Measurements from ENCODE around the gene CCL7.
A peak's percentile ranks its signal among the peaks of the same experiment; 100 is the strongest.

The CCL7 gene

DNA sequence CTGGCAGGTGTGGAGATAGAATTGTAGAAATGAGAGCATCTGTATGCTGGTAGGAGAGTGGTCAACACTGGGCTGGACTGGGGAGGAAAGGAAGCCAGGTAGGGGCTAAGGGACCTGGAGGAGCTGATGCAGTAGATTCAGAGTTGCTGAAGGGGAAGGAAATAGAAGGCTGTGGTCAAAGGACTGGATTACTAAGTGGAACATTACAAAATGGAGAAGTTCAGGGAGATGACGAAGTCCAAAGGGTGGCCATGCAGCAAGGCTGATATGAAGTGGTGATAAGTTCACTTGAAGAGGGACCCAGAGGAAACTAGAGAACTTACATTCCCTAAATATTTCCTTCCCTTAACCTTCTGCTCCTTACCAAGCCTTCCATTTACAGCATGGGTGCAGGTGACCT lies 23.6 kb upstream of the CCL7 start:
- no peak for DNase-seq (ENCODE audit: low read depth, low spot score)
- no peak overlapping the region for H3K27ac ChIP-seq

DNA sequence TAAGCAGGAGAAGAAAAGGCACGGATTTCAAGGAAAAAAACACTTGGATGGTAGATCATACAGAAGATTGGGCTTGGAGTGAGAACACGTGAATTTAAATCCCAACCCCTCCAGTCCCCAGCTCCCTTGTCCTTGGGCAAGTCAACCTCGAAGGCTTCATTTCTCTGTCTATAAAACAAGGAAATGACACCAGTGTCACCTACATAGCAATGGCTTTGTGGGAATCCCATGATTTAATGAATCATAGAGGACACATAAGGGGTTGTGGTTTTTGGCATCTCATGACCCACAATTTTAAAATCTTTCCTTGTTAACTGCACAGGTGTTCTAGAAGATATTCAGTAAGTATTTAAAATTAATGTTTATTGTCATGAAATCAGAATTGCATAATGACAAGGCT lies 23.1 kb upstream of the CCL7 start:
- DNase-seq (ENCODE audit: low read depth, low spot score), result no peak

DNA sequence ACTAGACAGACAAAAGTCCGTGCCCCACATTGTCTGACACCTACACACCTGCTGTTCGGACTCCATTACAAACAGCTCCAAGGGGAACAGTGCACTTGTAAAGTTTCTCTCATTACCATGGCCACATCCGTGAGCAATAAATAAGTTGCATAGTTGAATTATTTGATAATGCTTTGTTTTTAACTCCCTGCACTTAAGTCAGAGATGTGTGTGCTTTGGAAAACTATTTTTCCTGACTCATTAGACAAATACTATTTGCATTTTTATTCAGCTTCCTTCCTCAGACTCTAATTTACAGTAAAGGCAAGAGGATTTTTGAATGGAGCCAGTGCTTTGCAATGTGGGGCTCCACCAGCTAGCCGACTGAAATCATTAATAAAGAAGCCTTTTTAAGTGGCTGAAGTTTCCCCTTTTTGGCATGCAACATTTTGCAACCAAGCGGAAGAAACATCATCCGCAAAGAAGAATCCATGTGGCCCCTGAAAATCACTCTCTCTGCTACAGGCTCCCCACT lies 21.5 kb upstream of the CCL7 start:
- no peak for DNase-seq (ENCODE audit: low read depth, low spot score)
- no peak overlapping the region for H3K27ac ChIP-seq

More for the DNA sequence above, 23.1 kb upstream of the CCL7 start:
- no peak overlapping the region for H3K27ac ChIP-seq

DNA sequence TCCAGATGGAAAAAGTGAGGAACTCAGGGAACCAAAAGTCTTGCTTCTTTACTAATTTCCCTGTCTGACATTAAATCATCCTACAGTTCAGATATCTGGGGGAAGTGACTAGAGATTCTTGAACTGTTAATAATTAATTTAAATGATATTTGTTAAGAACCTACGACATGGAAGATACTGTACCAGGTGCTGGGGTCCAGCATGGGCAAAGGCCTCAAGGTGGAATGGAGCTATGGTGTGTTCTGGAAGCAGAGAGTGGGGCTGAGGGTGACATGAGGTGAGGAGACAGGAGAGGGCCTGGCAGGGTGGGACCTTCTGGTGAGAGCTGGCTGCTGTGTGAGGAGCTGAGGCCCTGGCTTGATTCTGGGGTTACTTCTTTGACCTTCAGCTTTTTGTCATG lies 21.0 kb upstream of the CCL7 start:
- no peak overlapping the region for H3K27ac ChIP-seq
- no peak for DNase-seq (ENCODE audit: low read depth, low spot score)

DNA sequence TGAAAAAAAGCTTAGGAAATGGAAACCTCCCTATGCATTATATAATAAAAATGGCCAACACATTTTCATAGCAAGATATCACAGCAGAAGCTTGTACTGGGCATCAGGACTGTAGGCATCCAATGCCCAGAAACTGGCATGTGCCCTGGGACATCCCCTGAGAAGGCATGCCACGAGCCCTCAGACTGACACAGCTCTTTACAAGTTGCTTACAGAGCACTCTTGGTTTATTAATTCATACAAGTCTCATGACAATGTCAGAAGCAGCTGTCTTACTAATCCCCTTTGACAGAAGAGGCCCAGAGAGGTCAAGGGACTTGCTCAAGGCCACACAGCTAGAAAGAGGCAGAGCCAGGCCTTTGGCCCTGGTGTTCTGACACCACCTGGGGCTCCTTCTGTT lies 20.5 kb upstream of the CCL7 start:
- no peak overlapping the region for H3K27ac ChIP-seq
- no peak for DNase-seq (ENCODE audit: low read depth, low spot score)

DNA sequence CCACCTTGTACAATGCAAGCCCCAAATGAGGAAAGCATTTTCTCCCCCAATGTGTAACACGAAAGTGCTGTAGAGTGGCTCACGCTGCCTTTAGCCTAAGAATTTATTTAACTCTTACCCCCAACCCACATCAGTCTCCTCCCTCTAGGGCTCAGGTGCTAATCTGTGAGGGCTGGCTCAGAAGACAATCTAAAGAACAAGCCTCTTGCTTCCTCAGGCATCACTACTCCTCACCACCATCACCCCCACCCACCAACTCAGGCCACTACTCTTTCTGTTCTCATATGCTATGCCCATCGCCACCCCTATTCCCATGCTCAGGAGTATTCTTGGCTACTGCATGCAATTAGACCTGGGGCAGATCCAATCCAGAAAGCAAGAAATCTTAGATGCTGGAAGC lies 18.8 kb upstream of the CCL7 start:
- H3K27ac ChIP-seq, result no peak overlapping the region
- no peak for DNase-seq (ENCODE audit: low read depth, low spot score)

DNA sequence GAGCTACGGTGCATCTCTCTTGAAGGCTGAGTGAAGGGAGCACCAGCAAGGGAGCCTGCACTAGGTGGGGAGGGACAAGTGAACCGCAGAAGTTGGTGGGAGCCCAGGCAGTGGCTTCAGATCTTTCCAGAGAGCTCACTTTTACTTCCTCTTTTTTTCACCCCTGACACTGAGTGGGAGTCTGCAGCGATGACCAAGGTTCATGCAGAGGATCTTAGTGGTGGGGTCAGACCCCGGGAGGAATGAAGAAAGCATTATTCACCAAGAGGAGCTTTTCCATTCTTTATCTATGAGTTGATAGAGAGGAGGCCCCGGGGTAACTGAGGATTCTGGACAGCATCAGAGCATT lies 18.0 kb upstream of the CCL7 start:
- no peak overlapping the region for H3K27ac ChIP-seq
- no peak for DNase-seq (ENCODE audit: low read depth, low spot score)

DNA sequence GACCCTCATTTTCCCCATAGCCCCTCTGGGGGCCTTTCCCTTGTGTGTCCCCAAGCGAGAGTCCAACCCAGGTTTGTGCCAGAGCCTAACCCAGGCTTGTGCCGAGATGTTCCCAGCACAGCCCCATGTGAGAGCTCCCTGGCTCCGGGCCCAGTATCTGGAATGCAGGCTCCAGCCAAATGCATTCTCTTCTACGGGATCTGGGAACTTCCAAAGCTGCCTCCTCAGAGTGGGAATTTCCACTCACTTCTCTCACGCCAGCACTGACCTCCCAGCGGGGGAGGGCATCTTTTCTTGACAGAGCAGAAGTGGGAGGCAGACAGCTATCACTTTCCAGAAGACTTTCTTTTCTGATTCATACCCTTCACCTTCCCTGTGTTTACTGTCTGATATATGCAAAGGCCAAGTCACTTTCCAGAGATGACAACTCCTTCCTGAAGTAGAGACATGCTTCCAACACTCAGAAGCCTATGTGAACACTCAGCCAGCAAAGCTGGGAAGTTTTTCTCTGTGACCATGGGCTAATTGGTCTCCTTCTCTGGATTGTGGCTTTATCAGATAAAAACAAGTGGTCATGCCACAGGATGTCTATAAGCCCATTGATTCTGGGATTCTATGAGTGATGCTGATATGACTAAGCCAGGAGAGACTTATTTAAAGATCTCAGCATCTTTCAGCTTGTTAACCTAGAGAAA lies 17.4 kb upstream of the CCL7 start:
- no peak for DNase-seq (ENCODE audit: low read depth, low spot score)
- no peak overlapping the region for H3K27ac ChIP-seq

DNA sequence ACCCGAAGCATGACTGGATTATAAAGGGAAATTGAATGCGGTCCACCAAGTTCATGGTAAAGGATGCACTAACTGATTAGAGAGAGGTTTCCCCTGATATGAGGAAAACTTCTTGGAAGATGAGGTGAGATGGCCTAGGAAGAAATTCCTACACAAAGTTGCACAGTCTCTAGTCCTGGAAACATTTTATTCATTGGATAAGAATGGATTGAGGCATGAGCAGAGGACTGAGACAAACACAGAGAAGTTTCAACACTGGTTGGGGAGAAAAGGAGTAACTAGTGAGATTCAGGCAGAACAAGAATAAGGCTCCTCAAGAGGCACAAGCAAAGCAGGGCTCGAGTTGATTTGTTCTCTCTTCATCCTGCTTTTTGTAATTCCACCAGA lies 16.9 kb upstream of the CCL7 start:
- no peak for DNase-seq (ENCODE audit: low read depth, low spot score)
- no peak overlapping the region for H3K27ac ChIP-seq

DNA sequence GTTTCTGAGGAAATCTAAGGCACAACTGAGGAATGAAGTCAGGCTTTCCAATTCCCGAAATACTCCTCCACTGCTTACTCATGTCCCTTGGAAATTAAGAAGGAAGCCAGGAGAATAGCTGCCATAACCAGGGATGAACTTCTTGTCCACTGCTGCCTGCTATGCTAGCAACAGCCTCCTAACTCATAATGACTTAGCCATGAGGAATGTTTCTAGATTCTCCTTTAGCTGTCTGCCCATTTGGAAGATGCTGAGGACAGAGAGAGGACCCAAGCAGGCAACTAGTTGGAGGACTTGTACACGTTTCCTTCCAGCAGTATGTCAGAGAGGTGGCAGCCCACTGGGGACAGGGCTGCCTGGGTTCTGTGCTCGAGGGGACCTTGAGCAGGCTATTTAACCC lies 15.9 kb upstream of the CCL7 start:
- DNase-seq (ENCODE audit: low read depth, low spot score), result no peak
- no peak overlapping the region for H3K27ac ChIP-seq

DNA sequence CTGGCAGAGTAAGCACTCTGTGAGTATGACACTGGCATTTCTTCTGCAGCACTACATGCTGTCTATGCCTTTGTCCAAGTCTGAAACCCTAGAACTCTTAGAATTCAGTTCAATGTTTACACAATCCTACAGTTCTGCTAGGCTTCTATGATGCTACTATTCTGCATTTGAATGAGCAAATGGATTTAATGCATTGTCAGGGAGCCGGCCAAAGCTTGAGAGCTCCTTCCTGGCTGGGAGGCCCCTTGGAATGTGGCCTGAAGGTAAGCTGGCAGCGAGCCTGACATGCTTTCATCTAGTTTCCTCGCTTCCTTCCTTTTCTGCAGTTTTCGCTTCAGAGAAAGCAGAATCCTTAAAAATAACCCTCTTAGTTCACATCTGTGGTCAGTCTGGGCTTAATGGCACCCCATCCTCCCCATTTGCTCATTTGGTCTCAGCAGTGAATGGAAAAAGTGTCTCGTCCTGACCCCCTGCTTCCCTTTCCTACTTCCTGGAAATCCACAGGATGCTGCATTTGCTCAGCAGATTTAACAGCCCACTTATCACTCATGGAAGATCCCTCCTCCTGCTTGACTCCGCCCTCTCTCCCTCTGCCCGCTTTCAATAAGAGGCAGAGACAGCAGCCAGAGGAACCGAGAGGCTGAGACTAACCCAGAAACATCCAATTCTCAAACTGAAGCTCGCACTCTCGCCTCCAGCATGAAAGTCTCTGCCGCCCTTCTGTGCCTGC lies 15.2 kb upstream of the CCL7 start, which contains the start of gene CCL2:
CCL2 (plus strand) TSS at position 635 of the 730 bp plus-strand sequence; CDS start at position 700, 65 bp downstream.
- no peak within 1 kb of the TSS for H3K27ac ChIP-seq

DNA sequence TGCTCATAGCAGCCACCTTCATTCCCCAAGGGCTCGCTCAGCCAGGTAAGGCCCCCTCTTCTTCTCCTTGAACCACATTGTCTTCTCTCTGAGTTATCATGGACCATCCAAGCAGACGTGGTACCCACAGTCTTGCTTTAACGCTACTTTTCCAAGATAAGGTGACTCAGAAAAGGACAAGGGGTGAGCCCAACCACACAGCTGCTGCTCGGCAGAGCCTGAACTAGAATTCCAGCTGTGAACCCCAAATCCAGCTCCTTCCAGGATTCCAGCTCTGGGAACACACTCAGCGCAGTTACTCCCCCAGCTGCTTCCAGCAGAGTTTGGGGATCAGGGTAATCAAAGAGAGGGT lies 14.7 kb upstream of the CCL7 start:
- DNase-seq (ENCODE audit: low read depth, low spot score), result no peak

More for the DNA sequence above, 15.2 kb upstream of the CCL7 start, which contains the start of gene CCL2:
- no peak for DNase-seq (ENCODE audit: low read depth, low spot score)

DNA sequence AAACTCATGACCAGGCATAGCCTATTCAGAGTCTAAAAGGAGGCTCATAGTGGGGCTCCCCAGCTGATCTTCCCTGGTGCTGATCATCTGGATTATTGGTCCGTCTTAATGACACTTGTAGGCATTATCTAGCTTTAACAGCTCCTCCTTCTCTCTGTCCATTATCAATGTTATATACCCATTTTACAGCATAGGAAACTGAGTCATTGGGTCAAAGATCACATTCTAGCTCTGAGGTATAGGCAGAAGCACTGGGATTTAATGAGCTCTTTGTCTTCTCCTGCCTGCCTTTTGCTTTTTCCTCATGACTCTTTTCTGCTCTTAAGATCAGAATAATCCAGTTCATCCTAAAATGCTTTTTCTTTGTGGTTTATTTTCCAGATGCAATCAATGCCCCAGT lies 14.2 kb upstream of the CCL7 start:
- DNase-seq (ENCODE audit: low read depth, low spot score), result no peak
- no peak overlapping the region for H3K27ac ChIP-seq

More for the DNA sequence above, 14.7 kb upstream of the CCL7 start:
- no peak overlapping the region for H3K27ac ChIP-seq

DNA sequence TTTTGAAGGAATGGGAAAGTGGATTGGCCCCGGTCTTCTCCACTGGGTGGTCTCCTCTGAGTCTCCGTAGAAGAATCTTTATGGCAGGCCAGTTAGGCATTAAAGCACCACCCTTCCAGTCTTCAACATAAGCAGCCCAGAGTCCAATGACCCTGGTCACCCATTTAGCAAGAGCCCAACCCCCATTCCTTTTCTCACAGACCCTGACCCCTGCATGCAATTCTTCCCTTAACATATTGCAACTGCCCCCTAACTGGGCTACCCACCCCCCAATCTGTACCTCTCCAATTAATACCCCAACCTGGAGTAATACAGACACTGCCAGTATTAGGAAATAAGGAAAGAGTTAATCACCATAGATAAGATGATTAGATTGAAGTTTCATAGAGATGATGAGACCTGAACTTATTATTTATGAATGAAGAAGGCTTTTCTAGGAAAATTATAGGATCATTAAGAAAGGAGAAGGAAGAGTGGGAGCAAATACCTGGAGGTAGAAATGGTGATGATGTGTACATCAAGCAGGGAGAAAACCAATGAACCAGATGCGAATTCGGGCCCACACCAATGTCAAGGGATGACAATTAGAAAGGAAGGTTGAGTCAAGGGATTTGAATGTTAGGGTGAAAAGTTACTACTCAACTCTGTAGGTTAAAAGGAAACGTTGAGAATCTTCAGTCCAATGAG lies 12.6 kb upstream of the CCL7 start:
- no peak for DNase-seq (ENCODE audit: low read depth, low spot score)

DNA sequence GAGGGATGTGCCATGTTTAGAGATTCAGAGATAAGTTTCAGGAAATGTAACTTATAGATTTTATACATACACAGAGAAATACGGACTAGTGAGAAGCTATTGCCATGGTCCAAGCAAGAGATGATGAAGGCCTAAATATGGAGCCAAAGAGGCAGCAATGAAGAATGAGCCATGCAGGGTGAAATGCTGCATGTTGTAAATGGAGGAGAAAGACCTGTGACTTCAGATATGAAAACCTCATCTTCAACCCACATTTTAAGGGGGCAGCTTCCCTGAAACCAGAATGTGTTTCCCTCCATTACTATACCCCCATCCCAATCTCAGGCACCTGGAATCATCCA lies 12.1 kb upstream of the CCL7 start:
- no peak overlapping the region for H3K27ac ChIP-seq
- no peak for DNase-seq (ENCODE audit: low read depth, low spot score)

More for the DNA sequence above, 12.6 kb upstream of the CCL7 start:
- no peak overlapping the region for H3K27ac ChIP-seq

DNA sequence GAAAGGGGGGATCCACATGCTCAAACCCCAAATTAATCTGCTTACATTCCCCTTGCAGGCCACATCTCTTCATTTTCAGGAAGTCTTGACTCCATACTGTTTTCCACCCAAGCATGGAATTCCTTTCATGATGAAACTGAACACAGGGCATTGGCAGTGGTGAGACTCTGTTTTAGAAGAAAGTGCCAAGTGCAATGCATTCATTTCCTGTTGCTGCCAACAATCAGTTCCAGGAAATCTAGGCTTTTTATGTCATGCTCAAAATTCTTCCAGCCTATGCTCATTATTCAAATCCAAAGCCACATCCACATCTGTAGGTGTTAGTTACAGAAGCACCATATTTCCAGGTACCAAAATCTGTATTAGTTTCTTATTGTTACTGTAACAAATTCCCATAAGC lies 10.9 kb upstream of the CCL7 start:
- no peak for DNase-seq (ENCODE audit: low read depth, low spot score)

DNA sequence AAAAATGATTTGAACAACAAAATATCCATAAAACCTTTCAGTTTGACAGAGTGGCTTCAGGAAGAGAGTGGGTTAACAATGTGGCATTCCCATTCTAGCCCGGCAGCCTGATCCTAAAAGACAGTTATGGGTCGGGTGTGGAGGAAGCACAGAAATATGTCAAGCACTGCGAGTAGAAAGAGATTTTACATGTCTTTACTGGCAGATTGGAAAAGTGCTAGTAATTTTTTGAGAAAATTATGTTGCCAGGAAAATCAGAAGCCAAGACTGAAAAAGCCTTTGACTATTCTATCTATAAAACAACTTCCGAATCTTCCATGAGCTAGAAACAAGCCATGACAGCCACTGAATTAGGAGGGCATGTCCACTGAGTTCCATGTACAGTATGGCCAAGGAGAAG lies 9.2 kb upstream of the CCL7 start:
- DNase-seq (ENCODE audit: low read depth, low spot score), result no peak
- H3K27ac ChIP-seq, result no peak overlapping the region

More for the DNA sequence above, 10.9 kb upstream of the CCL7 start:
- H3K27ac ChIP-seq, result no peak overlapping the region

DNA sequence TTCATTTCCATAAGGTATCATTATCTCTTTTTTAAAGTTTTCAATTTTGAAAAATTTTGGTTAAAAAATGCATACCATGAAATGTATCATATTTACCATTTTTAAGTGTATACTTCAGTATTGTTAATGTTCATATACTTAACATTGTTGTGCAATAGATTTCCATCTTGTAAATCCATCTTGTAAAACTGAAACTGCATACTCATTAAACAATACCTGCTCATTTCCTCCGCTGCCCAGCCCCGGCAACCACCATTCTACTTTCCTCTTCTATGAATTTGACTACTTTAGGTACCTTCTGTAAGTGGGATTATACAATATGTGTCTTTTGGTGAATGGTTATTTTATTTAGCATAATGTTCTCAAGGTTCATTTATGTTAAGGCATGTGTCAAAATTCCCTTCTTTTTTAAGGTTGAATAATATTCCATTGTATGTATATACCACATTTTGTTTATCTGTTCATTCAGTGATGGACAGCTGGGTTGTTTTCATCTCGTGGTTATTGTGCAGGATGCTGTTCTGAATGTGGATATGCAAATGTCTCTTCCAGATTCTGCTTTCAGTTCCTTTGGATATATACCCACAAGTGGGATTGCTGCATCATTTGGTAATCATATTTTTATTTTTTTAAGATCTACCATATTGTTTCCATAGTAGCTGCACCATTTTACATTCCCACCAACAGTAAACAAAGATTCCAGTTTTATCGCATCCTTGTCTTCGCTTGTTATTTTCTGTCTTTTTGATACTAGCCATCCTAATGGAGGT lies 8.3 kb upstream of the CCL7 start:
- H3K27ac ChIP-seq, result no peak overlapping the region
- DNase-seq (ENCODE audit: low read depth, low spot score), result no peak

DNA sequence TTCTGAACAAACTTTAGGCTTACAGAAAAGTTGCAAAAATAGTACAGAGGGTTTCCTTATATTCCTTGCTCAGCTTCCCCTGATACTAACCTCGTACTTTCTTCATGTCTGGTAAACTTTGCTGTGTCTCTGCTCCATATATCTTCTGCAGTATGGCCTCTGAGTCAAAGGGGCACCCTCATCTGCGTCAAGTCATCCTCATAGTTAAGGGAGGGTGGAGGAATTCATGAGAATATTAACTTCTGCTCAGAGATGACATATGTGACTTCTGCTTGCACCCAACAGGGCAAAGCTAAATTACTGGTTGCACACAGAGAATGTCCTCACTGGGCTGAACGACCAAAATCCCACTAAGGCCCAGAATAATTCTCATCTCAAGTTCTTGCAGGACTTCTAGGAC lies 4.3 kb upstream of the CCL7 start:
- H3K27ac ChIP-seq, result no peak overlapping the region
- no peak for DNase-seq (ENCODE audit: low read depth, low spot score)

DNA sequence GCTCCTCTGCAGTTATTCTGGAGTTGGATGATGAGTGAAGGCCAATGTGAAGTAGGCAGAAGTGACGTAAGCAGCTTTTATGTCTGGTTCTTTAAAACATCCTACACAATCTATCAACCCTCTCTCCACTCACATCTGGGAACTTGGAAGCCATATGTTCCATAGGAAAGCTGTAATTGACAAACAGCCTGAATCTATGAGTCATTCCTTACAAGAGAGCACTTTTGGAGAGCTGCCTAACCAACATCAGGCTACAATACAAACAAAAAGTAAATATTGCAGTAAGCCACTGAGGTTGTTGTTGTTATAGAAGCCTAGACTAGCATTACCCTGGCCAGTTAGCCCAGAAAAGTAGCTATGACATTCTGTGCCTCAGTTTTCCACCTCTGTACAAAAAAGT lies 5.9 kb downstream of the CCL7 start:
- DNase-seq (ENCODE audit: low read depth, low spot score), result peak; percentile 49

DNA sequence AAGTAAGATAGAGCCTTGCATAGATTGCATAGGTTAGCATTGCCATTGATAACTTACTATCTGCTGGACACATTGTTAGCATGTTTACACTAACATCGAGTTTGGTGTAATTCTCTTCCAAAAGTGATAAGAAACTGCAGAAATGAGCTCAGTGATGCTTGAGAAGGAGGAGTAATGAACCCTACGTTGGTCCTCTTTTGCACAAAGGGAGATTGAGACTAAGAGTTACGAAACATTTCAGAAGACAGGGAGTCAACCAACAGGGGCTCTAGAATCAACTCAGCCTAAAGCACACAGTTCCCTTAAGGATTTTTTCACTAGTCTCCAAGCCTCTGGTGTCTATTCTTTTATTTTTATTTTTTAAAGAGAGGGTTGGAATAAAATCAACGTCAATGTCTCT lies 6.8 kb downstream of the CCL7 start:
- DNase-seq (ENCODE audit: low read depth, low spot score), result no peak
- no peak overlapping the region for H3K27ac ChIP-seq

More for the DNA sequence above, 5.9 kb downstream of the CCL7 start:
- no peak overlapping the region for H3K27ac ChIP-seq
